ENCODE data around the gene RMDN2. TPM values are rescaled to one million over a fixed set of nuclear protein-coding genes. Genes with fewer than 3 reads are reported as not detected.
"Not testable (repeated sequence)": the region's sequence is repeated elsewhere in the genome, so short reads cannot be mapped to it uniquely, and the experiment has no call there.

The RMDN2 gene
- total RNA-seq, 1 experiment from 2014 or later = 4.7 TPM

DNA sequence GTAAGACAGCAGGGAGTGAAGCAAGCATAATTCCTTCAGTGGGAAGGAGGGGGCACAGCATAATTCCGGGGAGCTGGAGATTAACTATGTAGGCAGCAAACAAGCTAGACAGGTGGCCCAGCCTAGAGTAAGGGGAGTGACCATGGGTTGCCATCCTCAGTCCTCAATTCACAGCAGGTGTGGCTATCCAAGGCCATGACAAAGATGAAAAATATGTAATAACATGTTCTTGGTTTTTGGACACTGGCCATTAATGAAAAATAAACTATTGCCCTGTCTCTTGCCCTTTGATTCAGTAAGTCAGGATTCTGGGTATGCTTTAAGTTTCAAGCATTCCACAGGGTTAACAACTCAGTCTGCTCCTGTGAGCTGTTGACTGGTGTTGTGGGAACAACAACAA lies 85.9 kb downstream of the RMDN2 start:
- H3K4me1 Mint-ChIP-seq (ENCODE audit: low read depth, unreplicated experiment) = peaks cover 45% of the 10 kb centered on the region
- H3K9me3 Mint-ChIP-seq (ENCODE audit: low read depth, unreplicated experiment) = peaks cover 4% of the 10 kb centered on the region
- H3K36me3 Mint-ChIP-seq (ENCODE audit: insufficient read depth, unreplicated experiment) = no peaks in the 10 kb centered on the region
- no peak overlapping the region for H3K27ac Mint-ChIP-seq (ENCODE audit: unreplicated experiment)
- DNase-seq = peak; percentile 40
- H3K4me3 Mint-ChIP-seq (ENCODE audit: low read depth, unreplicated experiment) = no peak overlapping the region
- CTCF ChIA-PET = interaction anchor here (0.6 kb wide), 1 partner anchor 264 kb away, joined by 4 read pairs; no protein-coding TSS in a partner anchor
- BruUV-seq (replicated peaks) = no TSS peak
- intact Hi-C loops (cut with micrococcal nuclease; ENCODE audit: unreplicated experiment) = no loop called here
- H3K27me3 Mint-ChIP-seq (ENCODE audit: unreplicated experiment) = no peaks in the 10 kb centered on the region
- TF ChIP-seq CTCF (IDR thresholded peaks at IDR 0.05; ENCODE audit: unreplicated experiment) = no peak

DNA sequence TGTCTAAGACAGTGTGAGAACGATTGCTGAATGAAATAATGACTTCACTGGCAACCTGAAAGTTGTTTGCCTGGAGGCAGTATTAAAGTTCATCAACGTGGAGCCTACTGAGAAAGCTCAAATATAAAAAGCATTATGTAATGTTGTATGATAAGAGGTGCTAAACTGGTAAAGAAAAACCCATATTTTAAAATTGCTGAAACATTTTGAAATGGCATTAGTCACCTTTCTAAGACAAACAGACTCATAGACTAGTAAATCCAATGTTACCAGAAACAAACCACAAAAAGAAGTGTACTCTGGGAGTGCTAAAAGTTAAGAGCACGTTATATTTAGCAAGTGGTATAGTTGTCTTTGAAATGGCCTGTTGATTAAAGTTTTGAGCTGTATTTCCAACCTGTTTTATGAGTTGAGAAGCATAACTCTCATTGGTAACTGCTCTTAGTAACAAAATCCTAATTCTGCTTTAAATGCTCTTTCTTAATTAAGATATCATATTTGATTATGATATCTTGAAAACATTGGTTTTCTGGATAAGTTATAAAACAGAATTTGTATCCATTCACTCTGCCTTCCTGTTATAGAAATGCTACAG lies 88.2 kb downstream of the RMDN2 start:
- H3K27me3 Mint-ChIP-seq (ENCODE audit: unreplicated experiment) = no peaks in the 10 kb centered on the region
- no peak overlapping the region for H3K4me3 Mint-ChIP-seq (ENCODE audit: low read depth, unreplicated experiment)
- no peaks in the 10 kb centered on the region for H3K9me3 Mint-ChIP-seq (ENCODE audit: low read depth, unreplicated experiment)
- no peak for TF ChIP-seq CTCF (IDR thresholded peaks at IDR 0.05; ENCODE audit: unreplicated experiment)
- BruUV-seq (replicated peaks) = no TSS peak
- intact Hi-C loops (cut with micrococcal nuclease; ENCODE audit: unreplicated experiment) = no loop called here
- H3K27ac Mint-ChIP-seq (ENCODE audit: unreplicated experiment) = no peak overlapping the region
- no peak for DNase-seq
- CTCF ChIA-PET = interaction anchor here (1.0 to 1.9 kb wide), 2 partner anchors 16 to 21 kb away, joined by 3 to 5 read pairs; no protein-coding TSS in a partner anchor
- peaks cover 52% of the 10 kb centered on the region for H3K4me1 Mint-ChIP-seq (ENCODE audit: low read depth, unreplicated experiment)
- no peaks in the 10 kb centered on the region for H3K36me3 Mint-ChIP-seq (ENCODE audit: insufficient read depth, unreplicated experiment)

GRCh38 chr2:38016219-38016618 lies 91.1 kb downstream of the RMDN2 start:
- H3K4me3 Mint-ChIP-seq (ENCODE audit: low read depth, unreplicated experiment) = no peak overlapping the region
- no TSS peak for BruUV-seq (replicated peaks)
- no peak for DNase-seq
- H3K4me1 Mint-ChIP-seq (ENCODE audit: low read depth, unreplicated experiment) = peaks cover 43% of the 10 kb centered on the region
- TF ChIP-seq CTCF (IDR thresholded peaks at IDR 0.05; ENCODE audit: unreplicated experiment) = no peak
- H3K27ac Mint-ChIP-seq (ENCODE audit: unreplicated experiment) = no peak overlapping the region
- intact Hi-C loops (cut with micrococcal nuclease; ENCODE audit: unreplicated experiment) = no loop called here
- CTCF ChIA-PET = interaction anchor here (1.0 to 1.2 kb wide), 2 partner anchors 24 to 53 kb away, joined by 3 read pairs; no protein-coding TSS in a partner anchor
- no peaks in the 10 kb centered on the region for H3K9me3 Mint-ChIP-seq (ENCODE audit: low read depth, unreplicated experiment)
- H3K36me3 Mint-ChIP-seq (ENCODE audit: insufficient read depth, unreplicated experiment) = no peaks in the 10 kb centered on the region
- H3K27me3 Mint-ChIP-seq (ENCODE audit: unreplicated experiment) = no peaks in the 10 kb centered on the region

DNA sequence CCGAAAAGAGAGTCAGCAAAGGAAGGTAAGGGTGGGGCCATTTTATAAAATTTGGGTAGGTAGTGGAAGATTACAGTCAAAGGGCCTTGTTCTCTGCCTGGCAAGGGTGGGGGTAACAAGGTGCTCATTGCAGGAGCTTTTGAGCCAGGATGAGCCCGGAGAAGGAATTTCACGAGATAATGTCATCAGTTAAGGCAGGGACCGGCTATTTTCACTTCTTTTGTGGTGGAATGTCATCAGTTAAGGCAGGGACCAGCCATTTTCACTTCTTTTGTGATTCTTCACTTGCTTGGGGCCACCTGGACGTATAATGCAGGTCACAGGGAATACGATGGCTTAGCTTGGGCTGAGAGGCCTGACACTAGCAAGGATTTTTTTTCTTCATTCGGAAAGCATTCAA lies 92.7 kb downstream of the RMDN2 start:
- H3K36me3 Mint-ChIP-seq (ENCODE audit: insufficient read depth, unreplicated experiment) = no peaks in the 10 kb centered on the region
- intact Hi-C loops (cut with micrococcal nuclease; ENCODE audit: unreplicated experiment) = no loop called here
- H3K27ac Mint-ChIP-seq (ENCODE audit: unreplicated experiment) = no peak overlapping the region
- H3K9me3 Mint-ChIP-seq (ENCODE audit: low read depth, unreplicated experiment) = no peaks in the 10 kb centered on the region
- CTCF ChIA-PET = no interaction called here
- no peak for DNase-seq
- BruUV-seq (replicated peaks) = no TSS peak
- TF ChIP-seq CTCF (IDR thresholded peaks at IDR 0.05; ENCODE audit: unreplicated experiment) = no peak
- peaks cover 26% of the 10 kb centered on the region for H3K4me1 Mint-ChIP-seq (ENCODE audit: low read depth, unreplicated experiment)
- no peaks in the 10 kb centered on the region for H3K27me3 Mint-ChIP-seq (ENCODE audit: unreplicated experiment)
- no peak overlapping the region for H3K4me3 Mint-ChIP-seq (ENCODE audit: low read depth, unreplicated experiment)

DNA sequence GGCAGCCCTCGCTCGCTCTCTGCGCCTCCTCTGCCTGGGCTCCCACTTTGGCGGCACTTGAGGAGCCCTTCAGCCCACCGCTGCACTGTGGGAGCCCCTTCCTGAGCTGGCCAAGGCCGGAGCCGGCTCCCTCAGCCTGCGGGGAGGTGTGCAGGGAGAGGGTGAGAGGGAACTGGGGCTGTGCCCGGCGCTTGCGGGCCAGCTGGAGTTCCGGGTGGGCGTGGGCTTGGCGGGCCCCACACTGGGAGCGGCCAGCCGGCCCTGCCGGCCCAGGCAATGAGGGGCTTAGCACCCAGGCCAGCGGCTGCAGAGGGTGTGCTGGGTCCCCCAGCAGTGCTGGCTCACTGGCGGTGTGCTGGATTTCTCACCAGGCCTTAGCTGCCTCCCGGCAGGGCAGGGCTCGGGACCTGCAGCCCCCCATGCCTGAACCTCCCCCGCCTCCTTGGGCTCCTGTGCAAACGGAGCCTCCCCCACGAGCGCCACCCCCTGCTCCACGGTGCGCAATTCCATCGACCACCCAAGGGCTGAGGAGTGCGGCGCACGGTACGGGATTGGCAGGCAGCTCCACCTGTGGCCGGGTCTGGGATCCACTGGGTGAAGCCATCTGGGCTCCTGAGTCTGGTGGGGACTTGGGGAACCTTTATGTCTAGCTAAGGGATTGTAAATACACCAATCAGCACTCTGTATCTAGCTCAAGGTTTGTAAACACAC lies 95.4 kb downstream of the RMDN2 start:
- H3K9me3 Mint-ChIP-seq (ENCODE audit: low read depth, unreplicated experiment); H3K27ac Mint-ChIP-seq (ENCODE audit: unreplicated experiment); H3K4me3 Mint-ChIP-seq (ENCODE audit: low read depth, unreplicated experiment); BruUV-seq (replicated peaks); H3K36me3 Mint-ChIP-seq (ENCODE audit: insufficient read depth, unreplicated experiment); intact Hi-C loops (cut with micrococcal nuclease; ENCODE audit: unreplicated experiment); H3K27me3 Mint-ChIP-seq (ENCODE audit: unreplicated experiment); DNase-seq: not testable (repeated sequence)
- H3K4me1 Mint-ChIP-seq (ENCODE audit: low read depth, unreplicated experiment) = peaks cover 11% of the 10 kb centered on the region
- CTCF ChIA-PET = interaction anchor here (1.1 kb wide), 1 partner anchor 57 kb away, joined by 6 read pairs; no protein-coding TSS in a partner anchor
